ENCODE data around the gene ZFC3H1.

DNA sequence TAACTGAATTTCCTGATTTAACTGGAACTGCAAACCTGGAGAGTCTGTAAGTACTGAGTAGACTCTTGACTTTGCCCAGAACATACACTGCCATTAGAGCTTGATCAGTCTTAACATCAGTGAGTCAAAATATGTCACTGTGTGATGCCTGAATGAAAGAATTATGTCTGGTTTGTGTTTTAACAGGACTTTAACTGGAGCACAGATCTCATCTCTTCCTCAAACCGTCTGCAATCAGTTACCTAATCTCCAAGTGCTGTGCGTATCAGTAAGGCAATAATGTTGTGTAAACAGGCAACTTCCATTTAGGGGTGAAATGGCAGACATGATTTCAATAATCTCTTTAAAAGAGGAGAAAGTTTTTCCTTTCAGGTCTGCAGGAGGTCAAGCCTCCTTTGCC lies 97.0 kb downstream of the ZFC3H1 start:
- TF ChIP-seq, protein P1, sequence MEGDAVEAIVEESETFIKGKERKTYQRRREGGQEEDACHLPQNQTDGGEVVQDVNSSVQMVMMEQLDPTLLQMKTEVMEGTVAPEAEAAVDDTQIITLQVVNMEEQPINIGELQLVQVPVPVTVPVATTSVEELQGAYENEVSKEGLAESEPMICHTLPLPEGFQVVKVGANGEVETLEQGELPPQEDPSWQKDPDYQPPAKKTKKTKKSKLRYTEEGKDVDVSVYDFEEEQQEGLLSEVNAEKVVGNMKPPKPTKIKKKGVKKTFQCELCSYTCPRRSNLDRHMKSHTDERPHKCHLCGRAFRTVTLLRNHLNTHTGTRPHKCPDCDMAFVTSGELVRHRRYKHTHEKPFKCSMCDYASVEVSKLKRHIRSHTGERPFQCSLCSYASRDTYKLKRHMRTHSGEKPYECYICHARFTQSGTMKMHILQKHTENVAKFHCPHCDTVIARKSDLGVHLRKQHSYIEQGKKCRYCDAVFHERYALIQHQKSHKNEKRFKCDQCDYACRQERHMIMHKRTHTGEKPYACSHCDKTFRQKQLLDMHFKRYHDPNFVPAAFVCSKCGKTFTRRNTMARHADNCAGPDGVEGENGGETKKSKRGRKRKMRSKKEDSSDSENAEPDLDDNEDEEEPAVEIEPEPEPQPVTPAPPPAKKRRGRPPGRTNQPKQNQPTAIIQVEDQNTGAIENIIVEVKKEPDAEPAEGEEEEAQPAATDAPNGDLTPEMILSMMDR (conservative IDR thresholded peaks at IDR 0.05; ENCODE audit: low read depth, low read length) = no peak
- TF ChIP-seq SMC3 (IDR thresholded peaks at IDR 0.05; ENCODE audit: low read depth, low read length) (no peak), RAD21 (IDR thresholded peaks at IDR 0.05; ENCODE audit: low read length) (no peak), RCOR1 (IDR thresholded peaks at IDR 0.05; ENCODE audit: insufficient replicate concordance, low read length) (no peak), POLR2A (IDR thresholded peaks at IDR 0.05; ENCODE audit: low read depth, low read length) (no peak), MAFK (IDR thresholded peaks at IDR 0.05; ENCODE audit: low read depth, low read length) (no peak), CEBPB (IDR thresholded peaks at IDR 0.05; ENCODE audit: low read depth, low read length) (no peak)
- TF ChIP-seq, protein P2, sequence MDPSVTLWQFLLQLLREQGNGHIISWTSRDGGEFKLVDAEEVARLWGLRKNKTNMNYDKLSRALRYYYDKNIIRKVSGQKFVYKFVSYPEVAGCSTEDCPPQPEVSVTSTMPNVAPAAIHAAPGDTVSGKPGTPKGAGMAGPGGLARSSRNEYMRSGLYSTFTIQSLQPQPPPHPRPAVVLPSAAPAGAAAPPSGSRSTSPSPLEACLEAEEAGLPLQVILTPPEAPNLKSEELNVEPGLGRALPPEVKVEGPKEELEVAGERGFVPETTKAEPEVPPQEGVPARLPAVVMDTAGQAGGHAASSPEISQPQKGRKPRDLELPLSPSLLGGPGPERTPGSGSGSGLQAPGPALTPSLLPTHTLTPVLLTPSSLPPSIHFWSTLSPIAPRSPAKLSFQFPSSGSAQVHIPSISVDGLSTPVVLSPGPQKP (IDR thresholded peaks at IDR 0.05; ENCODE audit: borderline replicate concordance, low read depth, low read length) = no peak

All from IMR-90 (cell line).